ENCODE results near the gene AIP. TPM values are rescaled to one million over a fixed set of nuclear protein-coding genes. Genes with fewer than 3 reads are reported as not detected.
A peak's percentile ranks its signal among the peaks of the same experiment; 100 is the strongest.

AIP gene
- total RNA-seq, 2 experiments from 2014 or later: 142 to 144 TPM

DNA sequence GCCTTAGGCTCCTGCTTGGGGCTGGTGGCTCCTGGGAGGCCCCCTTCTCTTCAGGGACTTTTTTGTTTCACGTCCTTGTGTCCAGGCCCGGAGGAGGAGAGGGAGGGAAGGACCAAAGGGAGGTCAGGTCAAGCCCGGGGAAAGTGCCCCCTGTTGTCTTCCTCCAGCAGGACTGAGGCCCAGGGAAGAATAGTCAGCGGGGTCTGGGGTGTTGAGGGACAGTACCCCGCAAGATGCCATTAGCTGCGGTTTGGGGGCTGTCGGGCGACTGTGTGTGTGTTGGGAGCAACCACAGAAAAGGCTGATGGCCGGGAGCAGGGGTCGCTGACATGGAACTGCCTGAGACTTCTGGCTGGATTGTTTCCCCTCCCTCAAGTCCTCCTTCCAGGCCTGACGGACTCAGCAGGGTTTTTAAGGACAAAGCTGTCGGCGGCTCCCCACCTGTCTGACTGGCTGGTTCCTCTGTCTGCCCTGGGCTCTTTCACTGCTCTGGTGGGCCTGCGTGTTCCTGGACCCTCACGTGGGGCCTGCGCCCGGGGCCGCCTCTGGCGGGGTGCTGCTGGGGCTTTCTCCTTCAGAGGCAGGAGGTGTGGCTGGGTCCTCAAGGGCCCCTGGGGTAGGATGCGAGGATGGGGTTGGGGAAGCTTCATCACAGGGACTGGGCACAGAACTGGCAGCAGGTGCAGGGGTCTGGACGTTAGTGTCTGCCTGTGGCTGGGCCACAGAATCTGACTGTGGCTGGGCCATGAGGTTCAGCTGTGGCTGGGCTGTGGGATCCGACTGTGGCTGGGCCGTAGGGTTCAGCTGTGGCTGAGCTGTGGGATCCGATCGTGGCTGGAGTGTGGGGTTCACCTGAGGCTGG lies 31.8 kb upstream of the AIP start:
- Mint-ChIP-seq H3K27ac (no peak overlapping the region), H3K4me3 (no peak overlapping the region), H3K9me3 (ENCODE audit: low read depth) (no peaks in the 10 kb centered on the region), H3K4me1 (peaks cover 35% of the 10 kb centered on the region), H3K36me3 (ENCODE audit: low read depth) (no peaks in the 10 kb centered on the region), H3K27me3 (no peaks in the 10 kb centered on the region)
- intact Hi-C loops (cut with DNase I, micrococcal nuclease): no loop called here
- ATAC-seq (no peak), DNase-seq (no peak)
- ChIA-PET POLR2A (interaction anchor here (1.1 to 1.4 kb wide), 2 partner anchors 14 to 44 kb away, joined by 3 to 5 read pairs; partner anchors contain the start of gene PTPRCAP), CTCF (interaction anchor here (0.6 to 1.2 kb wide), 3 partner anchors 100 to 1178 kb away, joined by 3 read pairs; no protein-coding TSS in a partner anchor)

DNA sequence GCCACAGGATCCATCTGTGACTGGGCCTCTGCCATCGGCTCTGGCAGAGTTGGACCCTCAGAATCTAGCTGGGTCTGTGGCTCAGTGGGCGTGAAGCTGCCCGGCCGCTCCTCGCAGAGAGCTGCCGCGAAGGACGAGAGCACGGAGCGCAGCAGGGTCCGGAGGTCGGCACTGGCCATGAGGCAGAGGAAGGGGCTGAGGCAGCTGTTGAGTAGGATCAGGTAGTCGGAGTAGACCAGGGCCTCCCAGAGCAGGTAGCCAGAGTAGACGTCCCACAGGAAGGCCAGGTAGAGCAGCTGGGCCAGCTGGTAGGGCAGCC lies 31.2 kb upstream of the AIP start:
- ChIA-PET CTCF (interaction anchor here (1.2 kb wide), 1 partner anchor 100 kb away, joined by 3 read pairs; no protein-coding TSS in a partner anchor), POLR2A (no interaction called here)
- intact Hi-C loops (cut with DNase I, micrococcal nuclease): no loop called here
- DNase-seq (no peak), ATAC-seq (no peak)
- Mint-ChIP-seq H3K27me3 (no peaks in the 10 kb centered on the region), H3K36me3 (ENCODE audit: low read depth) (no peaks in the 10 kb centered on the region), H3K27ac (no peak overlapping the region), H3K4me1 (peaks cover 30% of the 10 kb centered on the region), H3K9me3 (ENCODE audit: low read depth) (no peaks in the 10 kb centered on the region), H3K4me3 (no peak overlapping the region)

DNA sequence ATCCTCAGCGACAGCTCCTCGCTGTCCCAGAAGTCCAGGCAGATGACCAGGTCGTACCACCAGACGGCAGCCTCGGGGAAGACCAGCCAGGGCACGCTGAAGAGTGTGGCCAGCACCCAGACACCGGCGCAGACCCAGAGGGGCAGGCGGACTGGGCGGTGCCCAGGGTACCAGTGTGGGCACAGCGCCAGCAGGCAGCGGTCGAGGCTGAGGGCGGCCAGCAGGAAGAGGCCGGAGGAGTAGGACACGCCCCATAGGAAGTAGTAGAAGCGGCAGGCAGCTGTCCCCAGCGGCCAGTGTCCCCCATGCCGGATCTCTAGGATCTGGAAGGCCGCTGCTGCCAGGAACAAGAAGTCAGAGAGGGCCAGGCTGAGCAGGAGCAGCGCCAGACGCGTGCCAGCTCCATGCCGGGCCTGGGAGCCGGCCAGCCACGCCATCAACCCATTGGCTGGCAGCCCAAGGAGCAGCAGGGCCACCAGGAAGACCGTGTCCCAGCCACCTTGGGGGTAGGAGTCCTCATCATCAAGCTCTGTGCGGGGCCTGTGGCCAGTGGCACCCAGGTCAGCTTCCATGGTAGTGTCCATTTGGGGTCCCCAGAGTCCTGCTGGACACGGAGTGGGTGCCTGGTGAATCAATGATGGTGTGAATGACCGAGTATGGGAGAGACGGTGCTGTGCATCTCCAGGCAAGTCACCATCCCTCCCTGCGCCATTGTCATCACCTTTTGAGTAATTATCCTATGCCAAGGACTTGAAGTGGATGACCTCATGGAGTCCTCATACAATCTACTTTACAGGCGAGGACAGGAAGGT lies 30.5 kb upstream of the AIP start, which contains the start of gene GPR152:
Gene GPR152, minus strand, starts transcription at position 589 of the 812 bp plus-strand sequence. Its CDS starts 5 bp downstream, at position 584.
- H3K4me3 Mint-ChIP-seq: no peak within 1 kb of the TSS
- CTCF ChIA-PET: interaction anchor here (0.6 to 0.7 kb wide), 2 partner anchors 53 to 201 kb away, joined by 3 read pairs; partner anchors contain the start of gene PITPNM1
- intact Hi-C loops (cut with DNase I, micrococcal nuclease): no loop called here

DNA sequence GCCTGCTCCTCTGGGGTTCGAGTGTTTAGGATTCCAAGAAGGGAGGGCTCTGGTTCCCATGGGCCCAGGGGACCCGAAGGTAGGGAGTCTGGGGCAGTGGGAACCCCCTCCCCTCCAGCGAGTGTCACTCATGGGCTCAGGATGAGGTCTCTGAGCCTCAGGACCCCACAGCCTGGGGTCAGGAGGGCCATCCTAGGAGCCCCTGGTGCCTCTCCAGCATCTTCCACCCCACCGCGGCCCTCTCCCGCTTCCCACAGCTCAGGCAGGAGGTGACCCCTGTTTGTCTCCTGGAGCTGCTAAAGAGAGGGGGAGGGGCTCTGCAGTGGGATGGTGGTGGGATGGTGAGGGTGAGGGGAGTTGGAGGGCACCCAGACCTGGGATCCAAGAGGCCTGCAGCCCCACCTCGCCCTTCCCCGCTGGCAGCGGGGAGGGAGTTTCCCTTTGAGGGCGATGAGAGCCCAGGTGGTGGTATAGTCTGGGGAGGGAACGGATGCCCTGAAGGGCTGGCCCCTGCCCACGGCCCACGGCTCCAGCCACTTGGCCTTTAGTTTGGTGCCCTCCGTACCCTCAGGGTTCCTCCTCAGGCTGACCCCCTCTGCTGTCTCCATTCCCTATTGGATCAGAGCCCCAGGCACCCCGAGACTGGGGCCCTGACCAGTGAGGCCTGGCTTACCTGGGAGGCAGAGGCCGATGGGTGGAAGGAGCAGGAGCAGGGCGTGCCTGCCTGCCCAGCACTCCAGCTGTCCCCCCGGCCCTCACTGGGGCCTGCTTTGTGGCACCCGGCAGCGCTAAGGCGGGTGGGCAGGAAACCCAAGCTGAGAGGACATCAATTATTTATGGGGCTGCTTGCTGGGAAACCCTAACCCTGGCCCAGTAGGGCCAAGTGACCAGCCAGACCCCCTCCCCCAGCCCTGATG lies 28.8 kb upstream of the AIP start:
- Mint-ChIP-seq H3K4me3 (no peak overlapping the region), H3K9me3 (ENCODE audit: low read depth) (no peaks in the 10 kb centered on the region), H3K36me3 (ENCODE audit: low read depth) (no peaks in the 10 kb centered on the region), H3K4me1 (peaks cover 10% of the 10 kb centered on the region), H3K27ac (no peak overlapping the region), H3K27me3 (no peaks in the 10 kb centered on the region)
- POLR2A ChIA-PET: no interaction called here
- CTCF ChIA-PET: no interaction called here
- ATAC-seq (no peak), DNase-seq (no peak)
- intact Hi-C loops (cut with DNase I, micrococcal nuclease): no loop called here

More for the DNA sequence above, 30.5 kb upstream of the AIP start, which contains the start of gene GPR152:
- Mint-ChIP-seq H3K9me3 (ENCODE audit: low read depth) (no peaks in the 10 kb centered on the region), H3K36me3 (ENCODE audit: low read depth) (no peaks in the 10 kb centered on the region), H3K27ac (no peak within 1 kb of the TSS), H3K4me1 (peaks cover 22% of the 10 kb centered on the region), H3K27me3 (no peaks in the 10 kb centered on the region)
- POLR2A ChIA-PET: interaction anchor here (0.7 kb wide), 1 partner anchor 212 kb away, joined by 4 read pairs; no protein-coding TSS in a partner anchor
- ATAC-seq (no peak), DNase-seq (no peak)

DNA sequence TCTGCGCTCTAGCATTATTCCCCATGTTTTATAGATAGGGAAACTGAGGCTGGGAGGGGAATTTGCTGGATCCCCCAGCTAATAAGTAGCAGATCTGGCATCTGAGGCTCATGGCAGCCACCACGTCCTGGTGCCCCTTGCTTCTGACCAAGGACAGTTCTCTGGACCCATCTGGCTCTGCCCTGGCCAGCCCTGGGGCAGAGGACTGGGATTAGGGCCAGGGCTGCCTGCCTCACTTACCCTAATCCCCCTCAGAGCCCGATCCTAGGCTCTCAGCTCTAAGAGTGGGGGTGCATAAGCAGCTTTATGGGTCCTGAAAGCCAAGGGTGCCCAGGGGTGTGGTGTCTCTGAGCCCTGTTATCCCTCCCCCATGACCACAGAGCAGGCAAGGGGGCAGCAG lies 27.8 kb upstream of the AIP start, which contains the start of gene CABP4:
Gene CABP4, plus strand, starts transcription at position 301 of the 400 bp plus-strand sequence. Its CDS starts 70 bp downstream, at position 371.
- Mint-ChIP-seq H3K27ac (no peak within 1 kb of the TSS), H3K4me3 (no peak within 1 kb of the TSS), H3K4me1 (peaks cover 7% of the 10 kb centered on the region), H3K27me3 (no peaks in the 10 kb centered on the region), H3K36me3 (ENCODE audit: low read depth) (no peaks in the 10 kb centered on the region), H3K9me3 (ENCODE audit: low read depth) (no peaks in the 10 kb centered on the region)
- ChIA-PET POLR2A (no interaction called here), CTCF (no interaction called here)
- DNase-seq (no peak), ATAC-seq (no peak)
- intact Hi-C loops (cut with DNase I, micrococcal nuclease): no loop called here

DNA sequence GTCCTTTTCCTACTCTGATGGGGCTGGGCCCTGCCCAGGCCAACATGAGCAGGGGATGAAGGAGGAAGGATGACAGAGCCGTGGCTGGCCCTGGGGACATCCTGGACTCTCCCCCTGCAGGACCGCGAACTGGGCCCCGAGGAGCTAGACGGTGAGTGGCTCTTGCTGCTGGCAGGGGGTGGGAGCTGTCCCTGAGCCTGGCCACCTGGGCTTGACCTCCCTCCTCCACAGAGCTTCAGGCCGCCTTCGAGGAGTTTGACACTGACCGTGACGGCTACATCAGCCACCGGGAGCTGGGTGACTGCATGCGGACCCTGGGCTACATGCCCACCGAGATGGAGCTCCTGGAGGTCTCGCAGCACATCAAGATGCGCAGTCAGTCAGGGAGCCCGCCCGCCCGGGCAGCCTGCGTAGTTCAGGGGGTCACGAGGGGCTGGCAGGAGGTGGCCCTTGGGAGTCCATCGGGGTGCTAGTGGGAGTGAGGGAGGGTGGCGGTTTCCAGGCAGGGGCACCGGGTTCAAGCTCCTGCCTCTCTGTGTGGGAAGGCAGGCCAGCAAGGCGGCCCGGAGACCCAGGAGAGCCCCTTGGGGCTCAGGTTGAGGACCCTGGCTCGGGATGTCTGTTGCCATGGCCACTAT lies 26.6 kb upstream of the AIP start:
- Mint-ChIP-seq H3K4me1 (peaks cover 8% of the 10 kb centered on the region), H3K9me3 (ENCODE audit: low read depth) (no peaks in the 10 kb centered on the region), H3K27me3 (no peaks in the 10 kb centered on the region), H3K36me3 (ENCODE audit: low read depth) (no peaks in the 10 kb centered on the region), H3K27ac (no peak overlapping the region), H3K4me3 (no peak overlapping the region)
- CTCF ChIA-PET: interaction anchor here (0.9 kb wide), 1 partner anchor 111 kb away, joined by 5 read pairs; no protein-coding TSS in a partner anchor
- ATAC-seq (no peak), DNase-seq (no peak)
- POLR2A ChIA-PET: no interaction called here
- intact Hi-C loops (cut with DNase I, micrococcal nuclease): no loop called here

DNA sequence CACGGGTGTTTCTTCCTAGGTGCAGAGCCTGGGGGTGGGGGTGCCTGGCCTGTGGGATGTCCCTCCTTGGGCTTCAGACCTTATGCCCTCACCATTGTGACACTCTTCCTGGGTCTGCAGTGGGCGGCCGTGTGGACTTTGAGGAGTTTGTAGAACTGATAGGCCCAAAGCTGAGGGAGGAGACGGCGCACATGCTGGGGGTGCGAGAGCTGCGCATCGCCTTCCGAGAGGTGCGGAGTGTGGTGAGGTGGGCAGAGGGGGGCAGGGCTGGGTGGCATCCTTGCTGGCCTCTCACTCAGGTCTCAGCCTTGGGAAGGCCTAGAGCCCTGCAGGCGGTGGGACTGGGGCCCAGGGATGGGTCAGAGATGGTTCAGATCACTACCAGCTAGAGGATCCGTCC lies 25.4 kb upstream of the AIP start:
- no peak for ATAC-seq
- CTCF ChIA-PET: interaction anchor here (0.6 kb wide), 1 partner anchor 880 kb away, joined by 3 read pairs; no protein-coding TSS in a partner anchor
- DNase-seq: no peak
- Mint-ChIP-seq H3K4me1 (peaks cover 5% of the 10 kb centered on the region), H3K4me3 (no peak overlapping the region), H3K27me3 (no peaks in the 10 kb centered on the region), H3K27ac (no peak overlapping the region), H3K9me3 (ENCODE audit: low read depth) (no peaks in the 10 kb centered on the region), H3K36me3 (ENCODE audit: low read depth) (no peaks in the 10 kb centered on the region)
- POLR2A ChIA-PET: no interaction called here
- intact Hi-C loops (cut with DNase I, micrococcal nuclease): no loop called here

DNA sequence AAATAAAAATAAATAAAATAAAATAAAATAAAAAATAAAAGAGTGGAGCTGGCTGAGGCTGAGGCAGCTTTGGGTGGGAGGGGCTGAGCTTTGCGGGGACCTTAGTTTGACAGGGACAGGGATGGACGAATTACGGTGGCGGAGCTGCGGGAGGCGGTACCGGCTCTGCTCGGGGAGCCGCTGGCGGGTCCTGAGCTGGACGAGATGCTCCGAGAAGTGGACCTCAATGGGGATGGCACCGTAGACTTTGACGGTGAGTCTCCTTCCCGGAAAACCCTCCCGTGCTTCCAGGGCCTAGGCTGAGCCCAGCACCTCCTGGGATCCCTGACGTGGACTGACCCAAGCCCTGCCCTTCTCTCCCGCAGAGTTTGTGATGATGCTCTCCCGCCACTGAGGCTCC lies 24.6 kb upstream of the AIP start:
- Mint-ChIP-seq H3K27ac (no peak overlapping the region), H3K36me3 (ENCODE audit: low read depth) (no peaks in the 10 kb centered on the region), H3K9me3 (ENCODE audit: low read depth) (no peaks in the 10 kb centered on the region), H3K27me3 (no peaks in the 10 kb centered on the region), H3K4me1 (peaks cover 5% of the 10 kb centered on the region), H3K4me3 (no peak overlapping the region)
- intact Hi-C loops (cut with DNase I, micrococcal nuclease): no loop called here
- DNase-seq (no peak), ATAC-seq (no peak)
- ChIA-PET POLR2A (no interaction called here), CTCF (interaction anchor here (0.7 to 2.0 kb wide), 2 partner anchors 71 to 76 kb away, joined by 3 to 5 read pairs; no protein-coding TSS in a partner anchor)

DNA sequence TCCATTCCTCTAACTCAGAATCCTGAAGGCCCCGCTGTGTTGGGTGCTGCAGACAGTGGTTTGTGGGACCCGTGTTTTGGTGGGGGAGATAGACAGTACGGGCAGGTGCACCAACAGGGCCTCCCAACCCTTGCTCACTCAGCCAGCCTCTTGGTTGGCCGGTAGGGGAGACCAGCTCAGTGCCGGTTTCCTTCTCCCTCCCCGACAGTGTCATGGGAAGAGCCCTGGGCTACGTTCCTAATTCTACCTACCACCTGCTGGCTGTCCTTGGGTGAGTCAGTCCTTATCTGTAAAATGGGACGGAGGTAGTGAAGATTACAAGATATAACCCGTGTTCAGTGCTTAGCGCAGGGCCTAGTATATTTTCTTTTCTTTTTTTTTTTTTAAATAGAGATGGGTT lies 19.6 kb upstream of the AIP start:
- Mint-ChIP-seq H3K4me1 (peaks cover 26% of the 10 kb centered on the region), H3K4me3 (no peak overlapping the region), H3K36me3 (ENCODE audit: low read depth) (peaks cover 9% of the 10 kb centered on the region), H3K9me3 (ENCODE audit: low read depth) (no peaks in the 10 kb centered on the region), H3K27me3 (no peaks in the 10 kb centered on the region), H3K27ac (no peak overlapping the region)
- ATAC-seq (no peak), DNase-seq (no peak)
- POLR2A ChIA-PET: no interaction called here
- intact Hi-C loops (cut with DNase I, micrococcal nuclease): no loop called here
- CTCF ChIA-PET: no interaction called here

DNA sequence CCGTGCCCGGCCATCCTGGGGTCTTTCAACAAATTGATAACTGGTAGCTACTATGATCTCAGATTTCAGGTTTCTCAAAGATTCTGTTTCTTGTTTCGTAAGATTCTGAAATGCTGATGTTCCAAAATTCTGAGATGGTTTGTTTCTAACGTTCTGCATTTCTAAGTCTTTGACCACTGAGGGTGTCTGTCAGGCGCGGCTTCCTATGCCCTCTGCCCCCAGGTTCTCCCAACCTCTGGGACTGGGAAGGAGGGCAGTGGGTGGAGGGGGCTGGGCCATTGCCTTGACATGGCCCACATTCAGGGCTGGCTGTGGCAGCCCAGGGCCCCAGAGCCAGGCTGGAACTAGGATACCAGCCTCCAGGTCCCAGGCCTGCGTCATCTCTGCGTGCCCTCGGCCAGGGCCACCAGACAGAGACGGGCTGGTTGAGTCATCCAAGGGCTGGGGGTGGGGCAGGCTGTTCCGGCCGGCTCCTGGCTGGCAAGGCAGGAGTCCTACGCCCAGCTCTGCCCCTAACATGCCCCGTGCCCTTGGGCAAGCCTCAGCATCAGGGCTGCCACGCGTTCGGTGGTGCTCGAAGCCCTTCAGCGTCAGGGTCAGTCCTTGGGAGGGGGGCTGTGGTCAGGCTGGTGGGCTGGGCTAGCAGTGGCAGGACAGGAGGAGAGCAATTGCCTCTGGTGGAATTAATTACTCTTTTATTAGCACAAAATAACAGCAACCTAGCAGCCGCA lies 19.0 kb upstream of the AIP start:
- intact Hi-C loops (cut with DNase I, micrococcal nuclease): loop anchor here (1.0 to 2.0 kb wide), 9 partner anchors 18 to 111 kb away; partner anchors contain the start of genes AIP (in 1 of the 2), CDK2AP2 (in 1 of the 2), POLD4 (in 1 of the 2) and PPP1CA (in 1 of the 2)
- H3K36me3 Mint-ChIP-seq (ENCODE audit: low read depth): peaks cover 9% of the 10 kb centered on the region
- ATAC-seq: no peak
- peak overlapping the region; percentile 84 for H3K4me3 Mint-ChIP-seq
- peak overlapping the region; percentile 94 for H3K27ac Mint-ChIP-seq
- H3K9me3 Mint-ChIP-seq (ENCODE audit: low read depth): no peaks in the 10 kb centered on the region
- H3K4me1 Mint-ChIP-seq: peaks cover 29% of the 10 kb centered on the region
- peak; percentile 37 for DNase-seq
- CTCF ChIA-PET: interaction anchor here (0.6 kb wide), 1 partner anchor 68 kb away, joined by 3 read pairs; no protein-coding TSS in a partner anchor
- POLR2A ChIA-PET: no interaction called here
- H3K27me3 Mint-ChIP-seq: no peaks in the 10 kb centered on the region
